Chondrocyte (in vitro differentiated cells): ENCODE data around the gene MAN2B1. TPM values are rescaled to one million over a fixed set of nuclear protein-coding genes. Genes with fewer than 3 reads are reported as not detected.

Experiments used
- DNase-seq: peaks from one replicate; pipeline ENCODE4 v3.0.0; 2021; ENCODE audit warnings: mixed read lengths, low spot score
- H3K27ac Mint-ChIP-seq: one replicate; pipeline ENCODE4 v1.8.0; 2021; ENCODE audit warnings: mild to moderate bottlenecking, moderate library complexity, mixed read lengths; ENCODE audit not compliant: unreplicated experiment
- H3K27me3 Mint-ChIP-seq: 2 replicates; pipeline ENCODE4 v1.8.0; 2021; ENCODE audit warnings: low read depth, mixed read lengths
- H3K36me3 Mint-ChIP-seq: 2 replicates; pipeline ENCODE4 v1.8.0; 2021; ENCODE audit warnings: low read depth, mixed read lengths
- H3K4me1 Mint-ChIP-seq: 2 replicates; pipeline ENCODE4 v1.8.0; 2021; ENCODE audit warnings: low read depth, mild to moderate bottlenecking, mixed read lengths
- H3K4me3 Mint-ChIP-seq: one replicate; pipeline ENCODE4 v1.8.0; 2021; ENCODE audit warnings: mild to moderate bottlenecking, moderate library complexity, mixed read lengths; ENCODE audit not compliant: unreplicated experiment
- H3K9me3 Mint-ChIP-seq: 2 replicates; pipeline ENCODE4 v1.8.0; 2021; ENCODE audit warnings: low read depth, mixed read lengths
- total RNA-seq: library from RNA; stranded (reverse); gene quantifications from 3 replicates; pipeline ENCODE4 v1.2.1, GENCODE V29; 2021
- TF ChIP-seq, protein P1 (sequence below): fragments of 200-600 bp; sonication (generic); IDR thresholded peaks from 2 replicates; pipeline ENCODE4 v1.5.0; 2021; ENCODE audit warnings: antibody characterized with exemption, mild to moderate bottlenecking, moderate library complexity

The MAN2B1 gene
- total RNA-seq, 1 donor from 2014 or later, result 104 TPM

- Mint-ChIP-seq H3K27ac (peak overlapping the region; percentile 100), H3K36me3 (peaks cover 9% of the 10 kb centered on the region), H3K4me1 (peaks cover 26% of the 10 kb centered on the region), H3K4me3 (peak overlapping the region; percentile 99), H3K27me3 (no peaks in the 10 kb centered on the region), H3K9me3 (no peaks in the 10 kb centered on the region)
- TF ChIP-seq, protein P1, sequence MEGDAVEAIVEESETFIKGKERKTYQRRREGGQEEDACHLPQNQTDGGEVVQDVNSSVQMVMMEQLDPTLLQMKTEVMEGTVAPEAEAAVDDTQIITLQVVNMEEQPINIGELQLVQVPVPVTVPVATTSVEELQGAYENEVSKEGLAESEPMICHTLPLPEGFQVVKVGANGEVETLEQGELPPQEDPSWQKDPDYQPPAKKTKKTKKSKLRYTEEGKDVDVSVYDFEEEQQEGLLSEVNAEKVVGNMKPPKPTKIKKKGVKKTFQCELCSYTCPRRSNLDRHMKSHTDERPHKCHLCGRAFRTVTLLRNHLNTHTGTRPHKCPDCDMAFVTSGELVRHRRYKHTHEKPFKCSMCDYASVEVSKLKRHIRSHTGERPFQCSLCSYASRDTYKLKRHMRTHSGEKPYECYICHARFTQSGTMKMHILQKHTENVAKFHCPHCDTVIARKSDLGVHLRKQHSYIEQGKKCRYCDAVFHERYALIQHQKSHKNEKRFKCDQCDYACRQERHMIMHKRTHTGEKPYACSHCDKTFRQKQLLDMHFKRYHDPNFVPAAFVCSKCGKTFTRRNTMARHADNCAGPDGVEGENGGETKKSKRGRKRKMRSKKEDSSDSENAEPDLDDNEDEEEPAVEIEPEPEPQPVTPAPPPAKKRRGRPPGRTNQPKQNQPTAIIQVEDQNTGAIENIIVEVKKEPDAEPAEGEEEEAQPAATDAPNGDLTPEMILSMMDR, result no peak
- DNase-seq, result no peak
These were observed 55.2 kb downstream of the MAN2B1 start for GRCh38 chr19:12611361-12611699.

GRCh38 chr19:12610540-12611360, 55.8 kb downstream of the MAN2B1 start, which contains the start of the genes ZNF490 and ZNF791:
Gene ZNF490 (minus strand): TSS chr19:12610813. CDS start chr19:12610680, 133 bp downstream.
Gene ZNF791 (plus strand): TSS chr19:12610920. CDS start chr19:12611080, 160 bp downstream.
- H3K36me3 Mint-ChIP-seq, result peaks cover 9% of the 10 kb centered on the region
- peak within 1 kb of the TSS; percentile 99 for H3K4me3 Mint-ChIP-seq
- H3K4me1 Mint-ChIP-seq, result peaks cover 20% of the 10 kb centered on the region
- H3K27me3 Mint-ChIP-seq, result no peaks in the 10 kb centered on the region
- peak within 1 kb of the TSS; percentile 100 for H3K27ac Mint-ChIP-seq
- peak; percentile 98 for DNase-seq
- TF ChIP-seq, protein P1, result peak; percentile 55
- no peaks in the 10 kb centered on the region for H3K9me3 Mint-ChIP-seq

- TF ChIP-seq, protein P1, result no peak
- Mint-ChIP-seq H3K36me3 (peaks cover under 1% of the 10 kb centered on the region), H3K27ac (no peak overlapping the region), H3K27me3 (no peaks in the 10 kb centered on the region), H3K4me3 (no peak overlapping the region), H3K4me1 (peaks cover 10% of the 10 kb centered on the region), H3K9me3 (no peaks in the 10 kb centered on the region)
- DNase-seq, result no peak
These were observed 58.9 kb downstream of the MAN2B1 start for GRCh38 chr19:12607631-12608030.

- H3K4me1 Mint-ChIP-seq, result peaks cover 10% of the 10 kb centered on the region
- H3K27me3 Mint-ChIP-seq, result no peaks in the 10 kb centered on the region
- H3K27ac Mint-ChIP-seq, result no peak overlapping the region
- H3K36me3 Mint-ChIP-seq, result no peaks in the 10 kb centered on the region
- TF ChIP-seq, protein P1, result no peak
- DNase-seq, result no peak
- no peak overlapping the region for H3K4me3 Mint-ChIP-seq
- no peaks in the 10 kb centered on the region for H3K9me3 Mint-ChIP-seq
These were observed 59.7 kb downstream of the MAN2B1 start for GRCh38 chr19:12606796-12607195.

DNA sequence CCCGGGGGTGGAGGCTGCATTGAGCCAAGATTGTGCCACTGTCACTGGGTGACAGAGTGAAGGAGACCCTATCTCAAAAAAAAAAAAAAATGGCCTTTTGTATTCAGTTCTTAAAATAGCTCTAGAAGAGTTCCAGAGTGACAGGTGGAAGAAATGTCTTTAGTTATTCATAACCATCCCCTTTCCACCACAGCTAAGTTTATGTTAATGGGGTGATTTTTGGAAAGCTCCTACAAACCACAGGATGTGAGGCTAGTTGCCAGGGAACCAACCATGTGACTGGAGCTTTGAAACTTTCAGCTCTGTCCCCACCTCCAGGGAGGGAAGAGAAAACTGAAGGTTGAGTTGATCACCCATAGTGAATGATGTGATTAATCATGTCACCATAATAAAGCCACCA, 62.8 kb downstream of the MAN2B1 start:
- TF ChIP-seq, protein P1, result no peak
- DNase-seq, result no peak

More for the DNA sequence above, 62.8 kb downstream of the MAN2B1 start:
- Mint-ChIP-seq H3K27me3 (no peaks in the 10 kb centered on the region), H3K4me1 (no peaks in the 10 kb centered on the region), H3K27ac (no peak overlapping the region), H3K36me3 (no peaks in the 10 kb centered on the region), H3K4me3 (no peak overlapping the region), H3K9me3 (no peaks in the 10 kb centered on the region)
